NCI-H524 (cell line): Measurements from ENCODE around the gene HLTF.
"Not testable (repeated sequence)": the region's sequence is repeated elsewhere in the genome, so short reads cannot be mapped to it uniquely, and the experiment has no call there.

Source experiments
- DNase-seq, 2 experiments: peaks; one replicate each; lab custom pipeline; 2025; lab: John Stamatoyannopoulos, UW

The HLTF gene

GRCh38 chr3:149086232-149086988 lies at the start of gene HLTF:
Gene HLTF (minus strand): TSS chr3:149086533. CDS start chr3:149086336, 197 bp downstream.
- DNase-seq: peak; percentile 97 to 99

GRCh38 chr3:149134575-149134974 lies 48.2 kb upstream of the HLTF start:
- no peak for DNase-seq

DNA sequence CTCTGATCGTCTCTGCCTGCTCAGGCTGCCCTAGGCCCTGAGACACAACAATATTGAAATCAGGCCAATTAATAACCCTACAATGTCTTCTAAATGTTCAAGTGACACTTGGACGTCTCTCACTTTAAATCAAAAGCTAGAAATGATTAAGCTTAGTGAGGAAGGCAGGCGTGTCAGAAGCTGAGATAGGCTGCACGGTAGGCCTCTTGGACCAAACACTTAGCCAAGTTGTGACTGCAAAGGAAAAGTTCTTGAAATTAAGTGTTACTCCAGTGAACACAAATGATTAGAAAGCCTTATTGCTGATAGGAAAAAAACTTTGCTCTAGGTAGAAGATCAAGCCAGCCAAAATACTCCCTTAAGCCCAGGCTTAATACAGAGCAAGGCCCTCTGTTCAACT lies 45.3 kb upstream of the HLTF start:
- no peak for DNase-seq

DNA sequence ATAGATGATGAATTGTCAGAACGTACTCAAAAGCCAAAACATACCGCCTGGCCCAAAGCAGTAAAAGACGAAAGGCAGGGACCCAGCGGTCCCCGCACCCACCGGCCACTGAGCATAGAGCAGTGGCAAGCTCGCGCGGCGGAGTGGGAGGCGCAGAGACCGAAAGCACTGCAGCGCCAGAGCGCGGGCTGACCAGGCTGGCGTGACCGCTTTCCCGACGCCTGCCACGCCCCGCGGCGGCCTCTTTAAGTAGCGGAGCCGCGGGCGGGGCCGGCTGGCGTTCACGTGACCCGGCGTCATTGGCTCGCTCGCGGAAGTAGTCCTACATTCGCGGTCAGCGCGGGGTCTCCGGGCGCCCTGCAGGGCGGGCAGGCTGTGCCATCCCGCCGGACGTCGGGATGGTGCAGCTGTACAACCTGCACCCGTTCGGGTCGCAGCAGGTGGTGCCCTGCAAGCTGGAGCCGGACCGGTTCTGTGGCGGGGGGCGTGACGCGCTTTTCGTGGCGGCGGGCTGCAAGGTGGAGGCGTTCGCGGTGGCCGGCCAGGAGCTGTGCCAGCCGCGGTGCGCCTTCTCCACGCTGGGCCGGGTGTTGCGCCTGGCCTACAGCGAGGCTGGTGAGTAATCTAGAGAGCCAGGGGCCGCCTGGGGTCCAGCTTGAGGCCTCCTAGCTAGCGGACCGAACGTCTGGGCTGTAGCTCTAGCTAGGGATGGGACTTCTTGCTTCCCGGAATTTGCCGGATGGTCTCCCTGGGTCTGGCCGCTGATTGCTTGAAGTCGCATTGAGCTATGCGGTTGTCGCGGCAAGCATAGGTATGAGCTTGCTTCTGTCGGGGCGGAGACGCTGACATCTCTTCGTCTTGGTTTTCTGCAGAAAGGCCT lies 43.2 kb upstream of the HLTF start, which contains the start of gene HPS3:
TSS of gene HPS3 (plus strand) at position 313 of the 880 bp plus-strand sequence. CDS start at position 399, 86 bp downstream.
- DNase-seq: peak; percentile 88 to 95

- DNase-seq: no peak
These were observed 42.5 kb upstream of the HLTF start for GRCh38 chr3:149128821-149129220.

- no peak for DNase-seq
These were observed 36.6 kb upstream of the HLTF start for GRCh38 chr3:149122721-149123578.

GRCh38 chr3:149120051-149120972 lies 34.0 kb upstream of the HLTF start:
- DNase-seq: peak; percentile 2 to 67

DNA sequence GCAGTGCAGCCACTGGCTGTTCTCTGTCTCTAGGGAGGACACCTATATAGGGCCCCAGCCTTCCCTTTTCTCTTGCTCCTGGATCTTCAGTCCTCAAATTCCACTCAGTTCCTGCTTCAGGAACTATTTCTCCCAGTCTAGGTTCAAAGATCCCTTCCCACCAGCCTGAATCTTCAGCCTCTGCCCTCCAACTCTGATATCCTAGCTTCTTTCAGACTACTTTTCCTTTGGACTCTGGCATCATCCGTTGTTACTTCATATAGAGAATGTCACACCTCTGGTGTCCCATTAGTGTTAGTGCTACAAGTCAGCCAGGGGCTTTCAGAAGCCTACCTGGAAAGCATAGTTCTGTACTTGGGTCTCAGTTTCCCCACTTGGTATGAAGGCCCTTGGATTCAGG lies 33.1 kb upstream of the HLTF start:
- no peak for DNase-seq

DNA sequence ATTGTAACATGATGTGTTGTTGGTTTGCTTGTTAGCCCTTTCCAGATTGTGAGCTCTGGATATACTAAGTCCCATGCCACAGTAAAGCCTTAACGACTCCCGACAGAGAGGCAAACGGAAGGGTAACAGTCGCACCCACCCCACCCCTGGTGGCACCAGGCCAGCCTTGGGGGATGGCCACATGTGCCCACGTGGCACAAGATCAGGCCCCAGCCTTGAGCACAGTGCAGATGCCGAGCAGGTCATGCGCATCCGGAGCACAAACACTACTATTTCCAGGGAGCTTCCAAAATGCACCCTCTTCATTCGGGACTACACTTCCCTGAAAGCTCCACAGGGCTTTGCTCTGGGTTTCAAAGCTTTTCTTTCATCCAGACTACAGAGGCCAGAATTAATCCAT lies 32.4 kb upstream of the HLTF start:
- no peak for DNase-seq

GRCh38 chr3:149115114-149115513 lies 28.8 kb upstream of the HLTF start:
- DNase-seq: no peak

GRCh38 chr3:149114458-149114857 lies 28.1 kb upstream of the HLTF start:
- no peak for DNase-seq

DNA sequence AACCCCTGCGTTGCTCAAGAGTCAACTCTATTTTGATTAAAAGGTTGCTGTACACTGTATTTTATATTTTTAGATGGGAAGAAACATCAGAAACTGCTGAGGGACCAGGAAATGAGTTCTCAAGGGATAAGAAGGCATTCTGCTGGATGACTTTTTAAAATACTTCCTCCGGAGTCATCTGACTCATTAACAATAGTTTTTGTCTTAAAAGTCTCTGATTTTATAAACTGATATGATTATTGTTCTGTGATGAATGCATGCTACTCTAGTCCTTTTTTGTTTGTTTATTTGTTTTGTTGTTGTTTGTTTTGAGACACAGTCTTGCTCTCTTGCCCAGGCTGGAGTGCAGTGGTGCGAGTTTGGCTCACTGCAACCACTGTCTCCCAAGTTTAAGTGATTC lies 18.2 kb upstream of the HLTF start:
- DNase-seq: no peak

DNA sequence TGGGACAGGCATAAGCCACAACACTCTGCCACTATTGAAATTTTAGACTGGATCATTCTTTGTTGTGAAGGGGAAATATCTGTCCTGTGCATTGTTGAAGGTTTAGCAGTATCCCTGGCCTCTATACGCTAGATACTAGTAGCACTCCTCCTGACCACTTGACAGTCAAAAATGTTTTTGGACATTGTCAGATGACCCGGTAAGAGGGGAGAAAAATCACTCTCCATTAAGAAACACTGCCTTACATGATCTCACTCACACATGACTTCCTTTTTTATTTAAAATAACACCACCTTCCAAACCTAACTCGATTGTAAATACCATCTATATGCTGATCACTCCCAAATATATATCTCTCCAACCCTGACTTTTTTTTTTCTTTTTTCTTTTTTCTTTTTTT lies 15.3 kb upstream of the HLTF start:
- DNase-seq: no peak

- no peak for DNase-seq
These were observed 14.8 kb upstream of the HLTF start for GRCh38 chr3:149101154-149101553.

DNA sequence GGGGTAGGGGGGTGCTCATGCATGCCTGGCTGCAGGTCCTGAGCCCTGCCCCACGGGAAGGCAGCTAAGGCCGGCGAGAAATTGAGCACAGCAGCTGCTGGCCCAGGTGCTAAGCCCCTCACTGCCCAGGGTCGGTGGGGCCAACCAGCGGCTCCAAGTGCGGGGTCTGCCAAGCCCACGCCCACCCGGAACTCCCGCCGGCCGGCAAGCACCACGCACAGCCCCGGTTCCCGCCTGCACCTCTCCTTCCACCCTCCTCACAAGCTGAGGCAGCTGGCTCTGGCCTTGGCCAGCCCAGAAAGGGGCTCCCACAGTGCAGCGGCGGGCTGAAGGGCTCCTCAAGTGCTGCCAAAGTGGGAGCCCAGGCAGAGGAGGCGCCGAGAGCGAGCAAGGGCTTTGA lies 11.7 kb upstream of the HLTF start:
- DNase-seq: not testable (repeated sequence)

- no peak for DNase-seq
These were observed 9.2 kb upstream of the HLTF start for GRCh38 chr3:149095487-149095886.

DNA sequence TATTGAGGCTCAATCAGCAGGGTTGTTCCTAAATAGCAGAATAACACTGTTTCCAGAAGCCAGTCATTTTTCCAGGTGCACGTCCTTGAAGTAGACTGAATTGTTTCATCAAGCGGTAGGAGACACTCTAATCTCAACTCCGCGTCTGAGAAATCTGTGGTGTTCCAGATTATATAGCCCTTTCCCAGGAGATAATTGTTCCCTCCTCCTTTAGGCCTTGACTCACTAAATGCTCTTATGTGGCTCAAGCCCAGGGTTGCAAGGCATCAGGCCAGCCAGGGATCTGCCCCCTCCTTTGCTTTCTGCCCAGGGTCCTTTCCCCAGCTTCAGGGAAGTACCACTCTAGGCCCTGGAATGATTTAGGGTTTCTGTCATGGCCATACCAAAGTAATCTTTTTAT lies 5.7 kb upstream of the HLTF start:
- no peak for DNase-seq

- no peak for DNase-seq
These were observed 4.6 kb upstream of the HLTF start for GRCh38 chr3:149090907-149091306.

- no peak for DNase-seq
These were observed 4.1 kb upstream of the HLTF start for GRCh38 chr3:149090461-149090860.

DNA sequence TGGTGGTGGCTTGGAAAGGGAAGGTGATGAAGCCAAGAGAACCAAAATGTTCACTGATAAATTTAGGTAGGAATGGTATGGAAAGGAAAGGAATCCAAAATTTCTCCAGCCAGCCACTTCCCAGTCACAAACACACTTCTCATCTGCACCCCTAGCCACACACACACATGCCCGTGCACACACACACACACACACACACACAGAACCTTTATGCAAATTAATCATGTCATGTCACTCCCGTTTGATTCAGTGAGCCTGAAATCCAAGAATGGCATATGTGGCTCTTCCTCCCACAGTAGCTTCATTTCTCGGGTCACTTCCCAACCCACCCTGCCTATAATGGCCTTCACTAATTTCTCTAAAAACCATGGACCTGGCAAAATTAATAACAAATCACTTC lies 3.1 kb upstream of the HLTF start:
- no peak for DNase-seq

DNA sequence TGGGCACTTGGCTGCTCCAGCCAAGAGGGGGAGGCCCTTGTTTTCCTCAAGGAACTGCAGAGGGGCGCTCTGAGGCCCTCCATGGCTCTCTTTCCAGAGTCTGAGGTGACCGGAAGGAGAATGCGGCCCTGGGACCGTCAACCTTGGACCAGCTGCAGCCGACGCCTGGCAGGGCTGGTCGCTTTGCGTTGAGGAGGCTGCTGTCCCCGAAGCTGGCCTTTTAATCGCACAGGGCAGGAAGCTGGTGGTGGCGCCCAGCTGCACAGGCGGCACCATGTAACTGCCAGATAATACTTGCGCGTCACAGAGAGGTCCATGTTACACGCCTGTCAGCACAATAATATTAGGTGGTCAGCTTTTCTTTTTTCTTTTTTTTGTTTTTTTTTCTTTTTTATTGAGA lies 875 bp upstream of the HLTF start:
- DNase-seq: peak in 1 of 2 experiments; percentile 16
